Measurements from ENCODE around the gene ZNF502. TPM values are rescaled to one million over a fixed set of nuclear protein-coding genes. Genes with fewer than 3 reads are reported as not detected.

The ZNF502 gene
- total RNA-seq, 4 donors from 2014 or later = 5.0 to 10.0 (median 5.5) TPM

- Histone ChIP-seq H3K4me3 (no peak overlapping the region), H3K27ac (no peak overlapping the region), H3K36me3 (no peaks in the 10 kb centered on the region), H3K27me3 (no peaks in the 10 kb centered on the region), H3K4me1 (no peaks in the 10 kb centered on the region), H3K9me3 (no peaks in the 10 kb centered on the region)
- no peak for ATAC-seq
- 54 to 80% methylated on average over 1 to 2 of the region's 2 CpGs for WGBS, 2 donors (ENCODE audit: low coverage in 1 of 2)
- TF ChIP-seq CTCF (IDR thresholded peaks at IDR 0.05) (no peak), EP300 (IDR thresholded peaks at IDR 0.05) (no peak)
These were observed 38.2 kb upstream of the ZNF502 start for GRCh38 chr3:44674211-44674610.

GRCh38 chr3:44678480-44679116 is 33.9 kb upstream of the ZNF502 start:
- Histone ChIP-seq H3K36me3 (peaks cover 0 to 20% of the 10 kb centered on the region in 2 donors), H3K27me3 (no peaks in the 10 kb centered on the region), H3K9me3 (peaks cover 0 to 25% (median 0%) of the 10 kb centered on the region in 3 donors), H3K27ac (no peak overlapping the region), H3K4me1 (no peaks in the 10 kb centered on the region), H3K4me3 (no peak overlapping the region)
- ATAC-seq = no peak
- TF ChIP-seq CTCF (IDR thresholded peaks at IDR 0.05) (no peak), POLR2A (IDR thresholded peaks at IDR 0.05) (no peak), POLR2AphosphoS5 (IDR thresholded peaks at IDR 0.05) (no peak), EP300 (IDR thresholded peaks at IDR 0.05) (no peak)
- 80 to 96% methylated on average over 1 to 5 of the region's 5 CpGs for WGBS, 2 donors (ENCODE audit: low coverage in 1 of 2)

GRCh38 chr3:44680921-44681455 is 31.5 kb upstream of the ZNF502 start:
- H3K27ac ChIP-seq = no peak overlapping the region
- peaks cover 0 to 26% of the 10 kb centered on the region in 2 donors for H3K36me3 ChIP-seq
- H3K4me1 ChIP-seq = peaks cover 0 to 14% (median 3%) of the 10 kb centered on the region in 3 donors
- no peak overlapping the region for H3K4me3 ChIP-seq
- no peaks in the 10 kb centered on the region for H3K27me3 ChIP-seq
- H3K9me3 ChIP-seq = peaks cover 0 to 34% (median 0%) of the 10 kb centered on the region in 3 donors
- ATAC-seq = no peak
- WGBS, 2 donors (ENCODE audit: low coverage in 1 of 2) = 94% methylated on average over 4 of the region's 4 CpGs
- no peak for TF ChIP-seq CTCF (IDR thresholded peaks at IDR 0.05)
- TF ChIP-seq POLR2AphosphoS5 (IDR thresholded peaks at IDR 0.05) = no peak
- no peak for TF ChIP-seq POLR2A (IDR thresholded peaks at IDR 0.05)
- TF ChIP-seq EP300 (IDR thresholded peaks at IDR 0.05) = no peak

- Histone ChIP-seq H3K9me3 (peaks cover 0 to 34% (median 0%) of the 10 kb centered on the region in 3 donors), H3K27ac (no peak overlapping the region), H3K4me3 (no peak overlapping the region), H3K27me3 (no peaks in the 10 kb centered on the region), H3K36me3 (peaks cover 0 to 26% of the 10 kb centered on the region in 2 donors), H3K4me1 (peaks cover 0 to 16% (median 3%) of the 10 kb centered on the region in 3 donors)
- WGBS, 2 donors (ENCODE audit: low coverage in 1 of 2) = 86% methylated on average over 2 of the region's 2 CpGs; no CpG with 5 or more reads in 1 of the 2 donors
- no peak for ATAC-seq
- TF ChIP-seq CTCF (IDR thresholded peaks at IDR 0.05) (no peak), EP300 (IDR thresholded peaks at IDR 0.05) (no peak), POLR2AphosphoS5 (IDR thresholded peaks at IDR 0.05) (no peak), POLR2A (IDR thresholded peaks at IDR 0.05) (no peak)
These were observed 30.1 kb upstream of the ZNF502 start for GRCh38 chr3:44682182-44682896.

Measured in gastroesophageal sphincter (tissue), 4 donors.